Daoy (cell line): ENCODE data around the gene LPCAT2. TPM values are rescaled to one million over a fixed set of nuclear protein-coding genes. Genes with fewer than 3 reads are reported as not detected.
"Not testable (repeated sequence)": the region's sequence is repeated elsewhere in the genome, so short reads cannot be mapped to it uniquely, and the experiment has no call there.

ENCODE experiments used
- DNase-seq: peaks from one replicate; pipeline ENCODE4 v3.0.0-alpha.2; 2015; ENCODE audit warnings: low read depth
- total RNA-seq: library from RNA; depleted of rRNA; stranded (reverse); fragments of >200 nt; shearing (Covaris generic); gene quantifications from 2 replicates; pipeline ENCODE4 v1.2.3, GENCODE V29; 2014; rRNA removed

Gene LPCAT2
- total RNA-seq, 1 experiment from 2014 or later = 0.69 TPM

GRCh38 chr16:55597928-55598327 lies 89.1 kb downstream of the LPCAT2 start:
- no peak for DNase-seq

- peak; percentile 5 for DNase-seq
Measured at GRCh38 chr16:55605754-55606336, 97.0 kb downstream of the LPCAT2 start.

- DNase-seq = no peak
Measured at GRCh38 chr16:55613613-55614335, 104.9 kb downstream of the LPCAT2 start.

- DNase-seq = no peak
Measured at GRCh38 chr16:55615071-55615470, 106.2 kb downstream of the LPCAT2 start.

- not testable (repeated sequence) for DNase-seq
Measured at GRCh38 chr16:55615670-55616069, 106.8 kb downstream of the LPCAT2 start.

GRCh38 chr16:55621771-55622170 lies 112.9 kb downstream of the LPCAT2 start:
- no peak for DNase-seq

GRCh38 chr16:55622272-55622671 lies 113.4 kb downstream of the LPCAT2 start:
- DNase-seq = no peak

- DNase-seq = peak; percentile 47
Measured at GRCh38 chr16:55622930-55623561, 114.2 kb downstream of the LPCAT2 start.

- no peak for DNase-seq
Measured at GRCh38 chr16:55623640-55624039, 114.8 kb downstream of the LPCAT2 start.

- DNase-seq = no peak
Measured at GRCh38 chr16:55624696-55625095, 115.8 kb downstream of the LPCAT2 start.

GRCh38 chr16:55625843-55626242 lies 117.0 kb downstream of the LPCAT2 start:
- DNase-seq = no peak

- DNase-seq = no peak
Measured at GRCh38 chr16:55628306-55628968, 119.6 kb downstream of the LPCAT2 start.

GRCh38 chr16:55630774-55631173 lies 121.9 kb downstream of the LPCAT2 start:
- DNase-seq = no peak

- DNase-seq = no peak
Measured at GRCh38 chr16:55632259-55632658, 123.4 kb downstream of the LPCAT2 start.

- DNase-seq = no peak
Measured at GRCh38 chr16:55634193-55634592, 125.3 kb downstream of the LPCAT2 start.

Other genes with a start within 250 kb of the LPCAT2 start
- 0.15 and 0.23 TPM in 2 replicates for gene IRX6, start 184.9 kb upstream of the LPCAT2 start, total RNA-seq
- gene MMP2, start 29.9 kb upstream of the LPCAT2 start, total RNA-seq = 143 and 147 TPM in 2 replicates
- gene CAPNS2, start 57.6 kb downstream of the LPCAT2 start, total RNA-seq = not detected in 2 replicates
- not detected in 2 replicates for gene SLC6A2, start 146.9 kb downstream of the LPCAT2 start, total RNA-seq